Pancreas (tissue), 10 donors: ENCODE data around the gene SHC1. TPM values are rescaled to one million over a fixed set of nuclear protein-coding genes. Genes with fewer than 3 reads are reported as not detected.

Experiments used
- ATAC-seq, 4 donors: fragments of 200-7000 bp; cut with Tn5 transposase; one replicate each; pipeline versions ENCODE4 v1.8.0 to v1.9.1; 2020; ENCODE audit warnings: mild to moderate bottlenecking in 4 of 4, moderate library complexity in 4 of 4
- DNase-seq, 6 donors: peaks; one replicate each; pipeline ENCODE4 v3.0.0-alpha.2; 2020
- FAIRE-seq: peaks from 2 replicates; lab custom pipeline; 2012; peaks lifted over from hg19 to GRCh38; lab: Jason Lieb, UNC
- H3K27ac ChIP-seq, 4 donors: fragments of 200-600 bp; sonication (generic); 1 replicate in 3 of 4; 2 replicates in 1 of 4; pipeline versions ENCODE4 v1.5.0 to v1.8.0; 2020
- H3K27me3 ChIP-seq, 4 donors: fragments of 200-600 bp; one replicate each; pipeline ENCODE4 v1.8.0; 2021
- H3K36me3 ChIP-seq, 3 donors: fragments of 200-600 bp; sonication (generic) in 1 of 3; one replicate each; pipeline versions ENCODE4 v1.5.0 to v1.8.0; 2020 to 2021
- H3K4me1 ChIP-seq, 3 donors: fragments of 200-600 bp; one replicate each; pipeline ENCODE4 v1.8.0; 2021
- H3K4me3 ChIP-seq, 4 donors: fragments of 200-600 bp; sonication (generic) in 2 of 4; one replicate each; pipeline versions ENCODE4 v1.5.0 to v1.8.0; 2020 to 2021
- H3K9me3 ChIP-seq, 4 donors: fragments of 200-600 bp; one replicate each; pipeline ENCODE4 v1.8.0; 2021
- WGBS, 2 donors: extraction: QIAGEN DNeasy Blood & Tissue Kit; methylation state at CpG; one replicate each; pipeline ENCODE4 v1.1.7; 2013; 5-methylcytosine and 5-hydroxymethylcytosine counted together
- intact Hi-C, 3 donors: fragments of 100-400 bp; cut with DNase I; formaldehyde crosslinking; loops; one replicate each; pipeline versions ENCODE4 v1.11.1 to v1.14.2; 2022
- polyA plus RNA-seq, 2 donors: library from polyadenylated mRNA; stranded (reverse); fragments of 200-250 nt; gene quantifications; one replicate each; pipeline ENCODE4 v1.2.3, GENCODE V29; 2013
- total RNA-seq, 6 donors: library from RNA; stranded (reverse); fragmentation: NEBNext Ultra II Directional in 4 of 6; extraction: Animal tissue kit (Norgen Biotek cat#: 25700) in 4 of 6; gene quantifications; one replicate each; pipeline versions ENCODE4 v1.2.1 to v1.2.4, GENCODE V29; 2021 to 2023
- TF ChIP-seq, protein P1 (sequence below), 4 donors: fragments of 200-600 bp; sonication (generic) in 3 of 4; IDR thresholded peaks; one replicate each; pipeline versions ENCODE4 v1.5.0 to v1.8.0; 2021; ENCODE audit warnings: antibody characterized with exemption in 4 of 4
- donor health status: healthy with polysubstance abuse.
- donor health status: DM: no; HTN: no; CAD: no; lungs with moderate emphysema.
- donor health status: DM: no; HTN: no; CAD: no.
- donor health status: control.
- donor health status: control.
- donor health status: Bipolar disorder and iron deficiency.
- donor health status: DM: yes; HTN: yes; CAD: no.
- donor health status: DM: no; HTN: no; CAD: no.
- donor health status: DM: no; HTN: no; CAD: no.
- donor health status: DM: yes; HTN: yes; CAD: no.

SHC1 gene
- total and polyA plus RNA-seq, 8 donors = 32.3 to 53.4 (median 40.7) TPM

DNA sequence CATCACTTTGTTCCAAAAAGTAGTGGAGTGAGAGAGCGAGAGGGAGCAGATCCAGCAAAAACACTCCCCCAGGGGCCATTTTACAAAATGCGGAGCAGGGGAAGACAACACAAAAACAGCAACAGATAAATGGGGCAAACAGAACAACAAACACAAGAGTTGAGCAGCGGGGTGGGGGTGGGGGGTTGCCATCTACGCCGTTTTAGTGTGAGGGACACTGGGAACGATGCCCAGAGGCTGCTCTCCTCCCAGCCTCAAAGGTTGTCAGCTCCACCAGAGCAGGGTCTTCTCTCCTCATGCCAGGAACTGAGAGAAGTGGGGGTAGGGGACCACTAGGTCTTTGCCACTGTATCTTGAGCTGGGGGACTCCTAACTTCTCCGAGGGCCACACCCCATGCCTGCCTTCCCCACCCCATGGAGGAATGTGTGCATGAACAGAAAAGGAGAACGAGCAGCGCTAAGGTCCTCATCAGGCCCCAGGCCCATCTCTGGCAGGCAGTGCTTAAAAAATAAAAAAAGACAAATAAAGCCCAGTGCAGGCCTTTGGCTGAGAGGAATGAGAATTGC, 13.4 kb downstream of the SHC1 start:
- intact Hi-C loops = no loop called here
- no peak overlapping the region for H3K27ac ChIP-seq
- TF ChIP-seq, protein P1, sequence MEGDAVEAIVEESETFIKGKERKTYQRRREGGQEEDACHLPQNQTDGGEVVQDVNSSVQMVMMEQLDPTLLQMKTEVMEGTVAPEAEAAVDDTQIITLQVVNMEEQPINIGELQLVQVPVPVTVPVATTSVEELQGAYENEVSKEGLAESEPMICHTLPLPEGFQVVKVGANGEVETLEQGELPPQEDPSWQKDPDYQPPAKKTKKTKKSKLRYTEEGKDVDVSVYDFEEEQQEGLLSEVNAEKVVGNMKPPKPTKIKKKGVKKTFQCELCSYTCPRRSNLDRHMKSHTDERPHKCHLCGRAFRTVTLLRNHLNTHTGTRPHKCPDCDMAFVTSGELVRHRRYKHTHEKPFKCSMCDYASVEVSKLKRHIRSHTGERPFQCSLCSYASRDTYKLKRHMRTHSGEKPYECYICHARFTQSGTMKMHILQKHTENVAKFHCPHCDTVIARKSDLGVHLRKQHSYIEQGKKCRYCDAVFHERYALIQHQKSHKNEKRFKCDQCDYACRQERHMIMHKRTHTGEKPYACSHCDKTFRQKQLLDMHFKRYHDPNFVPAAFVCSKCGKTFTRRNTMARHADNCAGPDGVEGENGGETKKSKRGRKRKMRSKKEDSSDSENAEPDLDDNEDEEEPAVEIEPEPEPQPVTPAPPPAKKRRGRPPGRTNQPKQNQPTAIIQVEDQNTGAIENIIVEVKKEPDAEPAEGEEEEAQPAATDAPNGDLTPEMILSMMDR (IDR thresholded peaks at IDR 0.05) = no peak
- H3K36me3 ChIP-seq = peaks cover 0 to 3% (median 0%) of the 10 kb centered on the region in 3 donors
- DNase-seq (no peak), ATAC-seq (no peak), FAIRE-seq (no peak)
- no peaks in the 10 kb centered on the region for H3K27me3 ChIP-seq
- WGBS, 2 donors = 52 to 53% methylated on average over 9 of the region's 9 CpGs
- no peaks in the 10 kb centered on the region for H3K9me3 ChIP-seq
- no peak overlapping the region for H3K4me3 ChIP-seq
- H3K4me1 ChIP-seq = peaks cover 15 to 23% (median 18%) of the 10 kb centered on the region in 3 donors

DNA sequence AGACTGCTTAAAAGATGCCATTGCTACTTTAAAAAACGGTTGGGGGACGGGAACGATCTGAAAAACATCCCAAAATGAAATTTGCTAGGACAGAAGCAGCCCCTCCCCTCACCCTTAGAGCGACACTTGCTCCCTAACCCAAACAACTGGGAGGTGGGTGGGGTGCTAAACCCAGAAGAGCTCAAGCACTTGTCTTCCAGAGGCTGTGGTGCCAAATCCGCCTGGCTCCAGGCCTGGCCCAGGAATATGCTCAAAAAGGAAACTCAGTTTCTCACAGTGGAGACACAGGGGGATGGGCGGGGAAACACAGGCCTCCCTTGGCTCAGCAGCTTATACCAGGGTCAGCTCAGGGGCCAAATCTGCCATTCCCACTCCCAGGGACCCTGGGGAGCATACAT, 14.0 kb downstream of the SHC1 start:
- 19 to 22% methylated on average over 6 of the region's 6 CpGs for WGBS, 2 donors
- H3K27me3 ChIP-seq = no peaks in the 10 kb centered on the region
- peak overlapping the region; percentile 8 to 53 (median 36) for H3K4me3 ChIP-seq
- FAIRE-seq (no peak), DNase-seq (no peak), ATAC-seq (peak in 1 of 4 donors; percentile 3)
- no peaks in the 10 kb centered on the region for H3K9me3 ChIP-seq
- TF ChIP-seq, protein P1 (IDR thresholded peaks at IDR 0.05) = no peak
- peak overlapping the region in 2 of 4 donors; percentile 78 to 80 for H3K27ac ChIP-seq
- peaks cover 0 to 3% (median 0%) of the 10 kb centered on the region in 3 donors for H3K36me3 ChIP-seq
- intact Hi-C loops = no loop called here
- H3K4me1 ChIP-seq = peaks cover 15 to 23% (median 18%) of the 10 kb centered on the region in 3 donors

DNA sequence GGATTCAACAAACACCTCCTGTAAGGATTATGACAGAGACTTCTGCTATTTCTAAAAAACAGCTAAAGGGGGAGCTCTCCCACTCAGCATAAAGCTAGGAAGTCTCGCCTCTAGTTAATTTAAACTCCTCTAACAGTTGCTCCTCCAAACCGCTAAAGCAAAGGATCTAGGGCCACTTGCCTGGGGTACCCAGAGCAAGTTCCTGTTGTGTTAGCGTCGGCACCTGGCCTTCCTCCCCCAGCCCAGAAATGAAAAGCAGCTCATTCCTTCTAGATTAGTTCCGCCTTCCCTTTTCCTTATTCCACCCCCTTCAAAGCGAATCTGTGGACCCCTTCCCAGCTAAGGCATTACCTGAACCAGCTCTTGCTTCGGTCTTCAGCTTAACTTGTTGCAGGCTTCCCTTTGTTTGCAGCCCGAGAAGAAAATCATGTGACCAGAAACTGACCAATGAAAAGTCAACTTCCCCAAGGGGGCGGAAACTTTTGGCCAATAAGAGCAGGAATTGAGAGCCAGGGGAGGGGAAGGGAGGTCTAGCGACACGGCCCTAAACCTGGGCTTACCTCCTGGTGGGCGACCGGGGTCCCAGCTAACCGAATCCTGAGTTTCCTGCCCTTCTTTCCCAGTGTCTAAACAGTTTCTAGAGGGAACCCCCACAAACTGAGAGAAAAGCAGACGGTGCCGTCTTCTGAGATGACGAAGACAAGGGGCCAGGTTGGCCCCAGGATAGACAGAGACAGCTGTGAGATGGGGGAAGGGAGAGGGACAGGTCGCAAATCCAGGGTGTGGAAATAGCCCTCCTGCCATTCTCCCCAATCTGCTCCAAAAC, 14.6 kb downstream of the SHC1 start, which contains the start of gene PBXIP1:
Gene PBXIP1 (minus strand): TSS at position 382 of the 826 bp plus-strand sequence. CDS start 2,378 bp downstream, outside the sequence.
- intact Hi-C loops = no loop called here
- Histone ChIP-seq H3K27ac (peak within 1 kb of the TSS; percentile 61 to 80 (median 75)), H3K36me3 (peaks cover 0 to 3% (median 0%) of the 10 kb centered on the region in 3 donors), H3K4me3 (peak within 1 kb of the TSS; percentile 8 to 53 (median 36)), H3K27me3 (no peaks in the 10 kb centered on the region), H3K4me1 (peaks cover 15 to 23% (median 18%) of the 10 kb centered on the region in 3 donors), H3K9me3 (no peaks in the 10 kb centered on the region)
- 0% methylated on average over 18 of the region's 18 CpGs for WGBS, 2 donors
- DNase-seq (peak in 3 of 6 donors; percentile 84 to 89 (median 84)), ATAC-seq (peak; percentile 88 to 94 (median 92)), FAIRE-seq (no peak)
- TF ChIP-seq, protein P1 (IDR thresholded peaks at IDR 0.05) = no peak

DNA sequence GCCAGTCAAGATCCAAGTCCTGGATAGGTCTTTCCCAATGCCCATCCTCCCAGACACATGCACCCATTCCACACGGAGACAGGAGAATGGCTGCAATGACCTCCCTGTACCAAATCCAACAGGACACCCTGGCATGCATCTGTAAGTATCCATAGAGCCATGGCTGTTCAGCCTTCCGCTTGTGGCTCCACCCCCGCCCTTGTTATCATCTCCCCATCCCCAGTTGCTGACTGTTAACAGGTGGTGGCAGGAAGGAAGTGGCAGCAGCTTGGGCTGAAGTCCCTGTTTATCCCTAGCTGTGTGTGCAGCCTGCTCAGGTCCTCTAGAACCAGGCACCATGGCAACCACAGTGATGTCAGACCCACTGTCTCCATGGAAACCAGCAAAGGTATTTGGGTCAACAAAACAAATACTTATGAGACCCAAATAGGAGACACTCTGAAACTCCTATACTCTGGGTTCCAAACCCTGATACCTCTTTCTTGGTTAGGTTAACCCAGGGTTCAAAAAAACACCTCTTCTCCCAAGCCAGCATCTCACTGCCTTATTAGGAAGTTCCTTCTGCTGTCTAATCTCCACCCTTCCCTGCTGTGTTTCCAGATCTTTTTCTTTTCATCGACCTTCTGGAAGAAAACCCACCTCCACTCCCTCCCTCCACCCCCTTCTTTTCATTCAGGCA, 15.4 kb downstream of the SHC1 start:
- H3K36me3 ChIP-seq = peaks cover 0 to 3% (median 0%) of the 10 kb centered on the region in 3 donors
- TF ChIP-seq, protein P1 (IDR thresholded peaks at IDR 0.05) = no peak
- peak in 2 of 6 donors; percentile 41 to 59 for DNase-seq
- peak; percentile 35 to 74 (median 60) for ATAC-seq
- no peaks in the 10 kb centered on the region for H3K9me3 ChIP-seq
- 7 to 12% methylated on average over 4 of the region's 4 CpGs for WGBS, 2 donors
- no peaks in the 10 kb centered on the region for H3K27me3 ChIP-seq
- H3K27ac ChIP-seq = peak overlapping the region; percentile 61 to 80 (median 75)
- FAIRE-seq = no peak
- intact Hi-C loops = no loop called here
- peaks cover 13 to 16% (median 15%) of the 10 kb centered on the region in 3 donors for H3K4me1 ChIP-seq
- H3K4me3 ChIP-seq = peak overlapping the region; percentile 8 to 53 (median 36)
